C4-2B (cell line): ENCODE measurements around the gene ESYT1.

Experiments
- H3K27ac ChIP-seq: fragments of 450-650 bp; 2 replicates; pipeline ENCODE4 v1.5.1; 2017
- ZFX ChIP-seq: fragments of 450-650 bp; IDR thresholded peaks from 2 replicates; pipeline ENCODE4 v1.6.1; 2017
- TF ChIP-seq, protein P1 (sequence below): fragments of 450-650 bp; conservative IDR thresholded peaks from 2 replicates; pipeline ENCODE4 v1.5.1; 2017; ENCODE audit warnings: mild to moderate bottlenecking

The ESYT1 gene

DNA sequence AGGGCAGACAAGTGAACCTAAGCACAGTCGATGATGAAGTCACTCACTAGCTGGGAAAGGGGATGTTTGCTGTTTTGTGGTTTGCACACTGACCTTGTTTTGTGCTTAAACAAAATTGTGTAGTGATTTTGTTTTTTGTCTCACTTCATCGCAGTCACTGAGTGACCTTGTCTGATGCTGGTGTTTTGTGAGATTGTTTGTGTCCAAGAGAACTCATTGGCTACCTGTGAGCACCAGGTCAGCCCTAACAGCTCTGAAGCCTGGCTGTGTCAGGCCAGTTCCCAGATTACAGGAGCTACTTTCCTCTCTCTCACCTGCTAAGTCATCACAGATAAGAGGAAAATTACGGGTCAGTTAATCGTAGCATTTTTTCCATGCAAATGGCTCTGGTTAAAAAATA lies 3.9 kb upstream of the ESYT1 start:
- no peak for TF ChIP-seq ZFX
- TF ChIP-seq, protein P1, sequence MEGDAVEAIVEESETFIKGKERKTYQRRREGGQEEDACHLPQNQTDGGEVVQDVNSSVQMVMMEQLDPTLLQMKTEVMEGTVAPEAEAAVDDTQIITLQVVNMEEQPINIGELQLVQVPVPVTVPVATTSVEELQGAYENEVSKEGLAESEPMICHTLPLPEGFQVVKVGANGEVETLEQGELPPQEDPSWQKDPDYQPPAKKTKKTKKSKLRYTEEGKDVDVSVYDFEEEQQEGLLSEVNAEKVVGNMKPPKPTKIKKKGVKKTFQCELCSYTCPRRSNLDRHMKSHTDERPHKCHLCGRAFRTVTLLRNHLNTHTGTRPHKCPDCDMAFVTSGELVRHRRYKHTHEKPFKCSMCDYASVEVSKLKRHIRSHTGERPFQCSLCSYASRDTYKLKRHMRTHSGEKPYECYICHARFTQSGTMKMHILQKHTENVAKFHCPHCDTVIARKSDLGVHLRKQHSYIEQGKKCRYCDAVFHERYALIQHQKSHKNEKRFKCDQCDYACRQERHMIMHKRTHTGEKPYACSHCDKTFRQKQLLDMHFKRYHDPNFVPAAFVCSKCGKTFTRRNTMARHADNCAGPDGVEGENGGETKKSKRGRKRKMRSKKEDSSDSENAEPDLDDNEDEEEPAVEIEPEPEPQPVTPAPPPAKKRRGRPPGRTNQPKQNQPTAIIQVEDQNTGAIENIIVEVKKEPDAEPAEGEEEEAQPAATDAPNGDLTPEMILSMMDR, result no peak
- H3K27ac ChIP-seq, result no peak overlapping the region

DNA sequence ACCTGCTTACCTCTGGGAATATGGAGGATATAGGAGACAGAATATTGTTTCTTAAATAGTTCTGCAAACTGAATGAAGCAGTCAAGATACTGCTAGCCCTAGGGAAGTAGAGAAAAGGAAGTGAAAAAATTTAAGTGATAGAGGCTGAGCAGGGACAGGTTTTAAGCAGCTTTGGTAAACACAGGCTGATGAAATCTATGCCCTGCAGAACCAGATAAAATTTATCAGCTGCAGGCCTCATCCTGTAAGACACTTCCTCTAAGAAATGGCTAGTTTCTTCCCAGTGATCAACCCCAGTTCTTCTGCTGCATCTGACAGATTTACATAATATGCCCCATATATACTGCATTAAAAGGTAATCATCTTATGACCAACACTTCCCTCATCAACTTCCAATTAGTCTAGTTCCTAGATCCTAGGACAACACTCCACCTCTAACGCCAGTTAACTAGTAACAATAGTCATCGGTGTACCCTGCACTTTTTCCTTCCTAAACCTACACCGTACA lies 1.3 kb upstream of the ESYT1 start:
- TF ChIP-seq, protein P1, result no peak
- TF ChIP-seq ZFX, result no peak
- no peak overlapping the region for H3K27ac ChIP-seq

DNA sequence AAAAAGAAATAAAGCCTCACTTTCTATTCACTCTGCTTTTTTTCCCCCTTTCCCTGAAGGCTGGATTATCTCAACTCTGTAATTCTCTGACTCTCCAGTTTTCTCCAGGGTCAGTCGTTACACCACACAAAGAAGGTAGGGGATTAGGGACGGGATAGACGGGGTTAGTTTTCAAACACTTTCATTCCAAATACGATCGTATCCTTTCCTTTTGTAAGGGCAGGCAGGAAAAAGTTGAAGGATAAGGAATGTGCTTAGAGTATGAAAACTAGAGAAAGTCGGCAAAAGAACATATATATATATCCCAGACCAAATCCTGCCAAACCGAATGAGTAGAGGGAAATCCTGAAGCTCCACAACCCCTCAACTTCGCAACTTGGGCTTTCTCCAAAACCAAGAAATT lies 581 bp upstream of the ESYT1 start:
- H3K27ac ChIP-seq, result peak overlapping the region; percentile 81
- TF ChIP-seq ZFX, result no peak
- TF ChIP-seq, protein P1, result no peak

DNA sequence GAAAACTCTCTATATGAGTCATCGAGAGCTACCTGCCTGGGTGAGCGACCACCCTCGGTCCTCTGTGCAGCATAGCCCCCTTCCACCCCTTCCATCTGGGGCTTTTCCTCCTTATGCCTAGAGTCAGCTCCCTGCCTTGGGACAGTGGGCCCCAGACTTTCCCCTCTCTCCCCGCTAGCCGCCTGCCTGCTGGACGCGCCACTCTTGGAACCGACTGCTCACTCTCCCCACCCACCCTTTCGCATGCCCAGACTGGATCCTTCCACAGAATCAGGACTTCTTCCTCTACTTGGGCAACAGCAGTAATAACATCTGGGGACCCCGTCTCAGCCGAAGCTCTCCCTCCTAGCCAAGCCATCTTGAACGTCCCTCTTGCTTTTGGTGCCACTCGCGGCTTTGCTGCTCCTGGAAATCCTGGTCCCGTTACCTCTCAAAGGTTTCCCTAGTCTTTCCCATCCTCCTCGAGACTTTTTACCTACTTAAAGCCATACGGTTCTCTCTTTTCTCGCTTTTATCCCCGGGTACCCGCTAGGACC lies 671 bp downstream of the ESYT1 start:
- peak overlapping the region; percentile 81 for H3K27ac ChIP-seq
- TF ChIP-seq, protein P1, result no peak
- no peak for TF ChIP-seq ZFX

DNA sequence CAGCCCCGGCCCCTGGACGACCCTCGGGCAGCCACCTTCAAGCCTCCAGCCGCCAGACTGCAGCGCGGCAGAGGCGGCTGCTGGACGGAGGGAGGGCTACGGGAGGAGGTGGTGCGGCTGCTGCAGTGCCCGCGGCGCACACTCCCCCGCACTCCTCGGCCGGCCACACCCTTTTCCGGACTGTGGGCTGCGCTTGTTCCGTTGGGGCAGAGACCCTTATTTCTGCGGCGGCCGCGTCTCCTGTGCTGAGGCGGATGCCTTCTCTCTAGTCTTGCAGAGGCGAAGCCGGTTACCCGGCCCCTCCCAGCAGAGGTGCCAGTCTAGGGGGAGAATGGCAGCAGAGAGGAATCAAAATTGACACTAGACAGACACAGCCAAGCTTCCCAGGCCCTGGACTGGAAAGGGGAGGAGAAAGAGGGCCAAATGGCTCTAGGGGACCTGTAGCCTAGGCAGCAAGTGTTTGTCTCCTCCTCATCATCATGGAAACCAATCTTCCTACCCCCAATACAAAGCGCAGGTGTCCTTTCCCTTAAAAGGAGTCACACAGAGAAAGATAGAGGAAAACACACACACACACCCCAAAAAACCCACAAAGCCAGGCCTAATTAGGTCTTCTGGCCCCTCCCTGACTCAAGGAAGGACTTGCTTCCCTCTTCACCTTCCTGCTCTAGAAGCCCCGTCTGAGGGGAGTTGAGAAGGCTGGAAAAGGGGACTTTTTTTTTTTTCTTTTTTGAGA lies 1.3 kb downstream of the ESYT1 start:
- H3K27ac ChIP-seq, result peak overlapping the region; percentile 81

DNA sequence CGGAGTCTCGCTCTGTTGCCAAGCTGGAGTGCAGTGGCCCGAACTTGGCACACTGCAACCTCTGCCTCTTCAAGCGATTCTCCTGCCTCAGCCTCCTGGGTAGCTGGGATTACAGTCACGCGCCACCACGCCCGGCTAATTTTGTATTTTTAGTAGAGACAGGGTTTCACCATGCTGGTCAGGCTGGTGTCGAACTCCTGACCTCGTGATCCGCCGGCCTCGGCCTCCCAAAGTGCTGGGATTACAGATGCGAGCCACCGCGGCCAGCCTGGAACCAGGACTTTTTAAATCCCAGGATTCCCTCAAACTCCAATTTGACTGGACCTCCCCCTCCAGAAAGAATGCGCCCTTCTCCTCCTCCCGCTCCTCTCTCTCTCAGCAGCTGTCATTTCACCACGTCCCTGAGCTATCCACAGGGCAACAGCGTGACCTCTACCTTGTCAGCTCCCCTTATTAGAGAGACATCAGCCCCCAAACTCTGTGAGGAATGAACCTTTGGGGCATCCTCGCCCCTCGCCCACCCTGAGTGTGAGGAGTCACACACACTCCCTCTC lies 2.0 kb downstream of the ESYT1 start:
- TF ChIP-seq, protein P1, result no peak
- TF ChIP-seq ZFX, result no peak
- H3K27ac ChIP-seq, result no peak overlapping the region

More for the DNA sequence above, 1.3 kb downstream of the ESYT1 start:
- no peak for TF ChIP-seq ZFX
- TF ChIP-seq, protein P1, result no peak

DNA sequence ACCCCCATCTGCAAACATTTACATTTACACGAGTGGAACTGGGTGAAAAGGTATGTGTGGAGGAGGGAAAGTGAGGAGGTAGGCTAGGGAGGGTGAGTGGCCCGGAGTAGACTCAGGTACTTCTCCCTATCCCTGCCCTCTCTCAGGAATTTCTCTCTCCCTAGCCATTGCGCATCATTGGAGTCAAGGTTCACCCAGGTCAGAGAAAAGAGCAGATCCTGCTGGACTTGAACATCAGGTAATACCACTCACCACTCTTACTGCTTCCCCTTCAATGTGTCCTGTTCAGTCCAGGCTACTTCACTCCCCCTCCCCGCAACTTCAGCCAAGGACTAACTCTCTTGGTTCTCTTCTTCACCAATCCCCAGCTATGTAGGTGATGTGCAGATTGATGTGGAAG lies 2.8 kb downstream of the ESYT1 start:
- TF ChIP-seq ZFX, result no peak
- TF ChIP-seq, protein P1, result no peak
- H3K27ac ChIP-seq, result no peak overlapping the region
